ENCODE data around the gene FAM98C.

DNA sequence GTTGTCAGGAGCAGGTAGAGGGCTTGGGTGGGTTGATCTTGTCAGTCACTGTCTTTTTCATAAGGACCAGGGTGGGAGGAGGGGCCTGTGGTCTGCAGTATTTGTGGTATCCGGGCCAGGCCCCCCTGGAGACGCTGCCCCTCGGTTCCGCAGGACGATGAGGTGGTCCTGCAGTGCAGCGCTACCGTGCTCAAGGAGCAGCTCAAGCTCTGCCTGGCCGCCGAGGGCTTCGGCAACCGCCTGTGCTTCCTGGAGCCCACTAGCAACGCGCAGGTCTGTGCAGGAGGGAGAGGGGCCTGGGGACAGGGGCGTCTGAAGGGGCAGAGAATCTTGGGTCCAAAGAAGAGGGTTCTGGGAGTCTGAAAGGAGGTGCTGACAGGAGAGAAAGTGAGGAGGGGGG lies 37.7 kb downstream of the FAM98C start:
- no peak for TF ChIP-seq CTCF (CRISPR knock-in tag; IDR thresholded peaks at IDR 0.05)
- TF ChIP-seq KLF16 (CRISPR knock-in tag; IDR thresholded peaks at IDR 0.05) = no peak
- TF ChIP-seq, protein P1, sequence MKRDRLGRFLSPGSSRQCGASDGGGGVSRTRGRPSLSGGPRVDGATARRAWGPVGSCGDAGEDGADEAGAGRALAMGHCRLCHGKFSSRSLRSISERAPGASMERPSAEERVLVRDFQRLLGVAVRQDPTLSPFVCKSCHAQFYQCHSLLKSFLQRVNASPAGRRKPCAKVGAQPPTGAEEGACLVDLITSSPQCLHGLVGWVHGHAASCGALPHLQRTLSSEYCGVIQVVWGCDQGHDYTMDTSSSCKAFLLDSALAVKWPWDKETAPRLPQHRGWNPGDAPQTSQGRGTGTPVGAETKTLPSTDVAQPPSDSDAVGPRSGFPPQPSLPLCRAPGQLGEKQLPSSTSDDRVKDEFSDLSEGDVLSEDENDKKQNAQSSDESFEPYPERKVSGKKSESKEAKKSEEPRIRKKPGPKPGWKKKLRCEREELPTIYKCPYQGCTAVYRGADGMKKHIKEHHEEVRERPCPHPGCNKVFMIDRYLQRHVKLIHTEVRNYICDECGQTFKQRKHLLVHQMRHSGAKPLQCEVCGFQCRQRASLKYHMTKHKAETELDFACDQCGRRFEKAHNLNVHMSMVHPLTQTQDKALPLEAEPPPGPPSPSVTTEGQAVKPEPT (CRISPR knock-in tag; IDR thresholded peaks at IDR 0.05; ENCODE audit: low read depth) = no peak
- no peak for TF ChIP-seq DMAP1 (CRISPR knock-in tag; IDR thresholded peaks at IDR 0.05)
- TF ChIP-seq ARNTL (CRISPR knock-in tag; IDR thresholded peaks at IDR 0.05) = no peak
